HFF-Myc (cell line): ENCODE results near the gene TUBGCP2.

Experiments
- DNase-seq: peaks from one replicate; pipeline ENCODE4 v3.0.0-alpha.2; 2011; ENCODE audit warnings: low read depth; ENCODE audit errors: extremely low read depth
- H3K4me3 ChIP-seq: replicated peaks from 2 replicates; pipeline ENCODE4 v1.5.1; 2011; ENCODE audit warnings: low read depth, mild to moderate bottlenecking, control low read depth, low read length
- TF ChIP-seq, protein P1 (sequence below): IDR thresholded peaks from 2 replicates; pipeline ENCODE4 v1.5.1; 2012; ENCODE audit warnings: mild to moderate bottlenecking, low read depth, low read length, control low read depth; ENCODE audit errors: missing control alignments

Gene TUBGCP2, protein sequence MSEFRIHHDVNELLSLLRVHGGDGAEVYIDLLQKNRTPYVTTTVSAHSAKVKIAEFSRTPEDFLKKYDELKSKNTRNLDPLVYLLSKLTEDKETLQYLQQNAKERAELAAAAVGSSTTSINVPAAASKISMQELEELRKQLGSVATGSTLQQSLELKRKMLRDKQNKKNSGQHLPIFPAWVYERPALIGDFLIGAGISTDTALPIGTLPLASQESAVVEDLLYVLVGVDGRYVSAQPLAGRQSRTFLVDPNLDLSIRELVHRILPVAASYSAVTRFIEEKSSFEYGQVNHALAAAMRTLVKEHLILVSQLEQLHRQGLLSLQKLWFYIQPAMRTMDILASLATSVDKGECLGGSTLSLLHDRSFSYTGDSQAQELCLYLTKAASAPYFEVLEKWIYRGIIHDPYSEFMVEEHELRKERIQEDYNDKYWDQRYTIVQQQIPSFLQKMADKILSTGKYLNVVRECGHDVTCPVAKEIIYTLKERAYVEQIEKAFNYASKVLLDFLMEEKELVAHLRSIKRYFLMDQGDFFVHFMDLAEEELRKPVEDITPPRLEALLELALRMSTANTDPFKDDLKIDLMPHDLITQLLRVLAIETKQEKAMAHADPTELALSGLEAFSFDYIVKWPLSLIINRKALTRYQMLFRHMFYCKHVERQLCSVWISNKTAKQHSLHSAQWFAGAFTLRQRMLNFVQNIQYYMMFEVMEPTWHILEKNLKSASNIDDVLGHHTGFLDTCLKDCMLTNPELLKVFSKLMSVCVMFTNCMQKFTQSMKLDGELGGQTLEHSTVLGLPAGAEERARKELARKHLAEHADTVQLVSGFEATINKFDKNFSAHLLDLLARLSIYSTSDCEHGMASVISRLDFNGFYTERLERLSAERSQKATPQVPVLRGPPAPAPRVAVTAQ

DNA sequence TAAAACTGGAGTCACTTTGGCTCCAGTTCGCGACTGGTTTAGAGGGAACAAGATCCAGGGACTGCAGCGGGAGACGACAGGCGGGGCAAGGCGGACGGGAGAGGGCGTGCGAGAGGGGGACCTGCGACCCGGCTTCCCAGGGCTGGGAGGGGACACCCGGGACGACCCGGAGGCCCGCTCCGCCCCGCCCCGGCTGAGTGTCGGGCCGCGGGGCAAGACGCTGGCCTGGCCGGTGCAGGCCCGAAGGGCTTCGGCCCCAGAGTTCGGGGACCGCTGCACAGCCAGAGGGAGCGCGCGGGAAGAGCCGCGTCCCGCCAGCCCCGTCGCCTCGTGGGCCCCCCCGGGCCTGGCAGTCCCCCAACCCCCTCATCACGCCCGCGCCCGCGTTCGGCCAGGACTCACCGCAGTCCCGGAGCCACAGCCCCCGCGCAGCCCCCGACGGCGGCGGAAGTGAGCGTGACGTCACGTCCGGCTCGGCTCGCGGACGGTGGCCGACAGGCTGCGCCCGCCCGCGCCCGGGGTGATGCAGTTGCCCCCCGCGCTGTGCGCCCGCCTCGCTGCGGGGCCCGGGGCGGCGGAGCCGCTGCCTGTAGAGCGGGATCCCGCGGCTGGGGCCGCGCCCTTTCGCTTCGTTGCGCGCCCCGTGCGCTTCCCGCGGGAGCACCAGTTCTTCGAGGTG, at the start of gene TUBGCP2, which contains the start of gene ZNF511:
Gene TUBGCP2, minus strand, starts transcription at position 452 of the 679 bp plus-strand sequence. CDS start 5,931 bp downstream, outside the sequence.
Gene ZNF511, plus strand, starts transcription at position 494 of the 679 bp plus-strand sequence. Its CDS starts 30 bp downstream, at position 524.
- peak within 1 kb of the TSS; percentile 94 for H3K4me3 ChIP-seq
- no peak for DNase-seq
- TF ChIP-seq, protein P1, sequence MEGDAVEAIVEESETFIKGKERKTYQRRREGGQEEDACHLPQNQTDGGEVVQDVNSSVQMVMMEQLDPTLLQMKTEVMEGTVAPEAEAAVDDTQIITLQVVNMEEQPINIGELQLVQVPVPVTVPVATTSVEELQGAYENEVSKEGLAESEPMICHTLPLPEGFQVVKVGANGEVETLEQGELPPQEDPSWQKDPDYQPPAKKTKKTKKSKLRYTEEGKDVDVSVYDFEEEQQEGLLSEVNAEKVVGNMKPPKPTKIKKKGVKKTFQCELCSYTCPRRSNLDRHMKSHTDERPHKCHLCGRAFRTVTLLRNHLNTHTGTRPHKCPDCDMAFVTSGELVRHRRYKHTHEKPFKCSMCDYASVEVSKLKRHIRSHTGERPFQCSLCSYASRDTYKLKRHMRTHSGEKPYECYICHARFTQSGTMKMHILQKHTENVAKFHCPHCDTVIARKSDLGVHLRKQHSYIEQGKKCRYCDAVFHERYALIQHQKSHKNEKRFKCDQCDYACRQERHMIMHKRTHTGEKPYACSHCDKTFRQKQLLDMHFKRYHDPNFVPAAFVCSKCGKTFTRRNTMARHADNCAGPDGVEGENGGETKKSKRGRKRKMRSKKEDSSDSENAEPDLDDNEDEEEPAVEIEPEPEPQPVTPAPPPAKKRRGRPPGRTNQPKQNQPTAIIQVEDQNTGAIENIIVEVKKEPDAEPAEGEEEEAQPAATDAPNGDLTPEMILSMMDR = peak; percentile 8

DNA sequence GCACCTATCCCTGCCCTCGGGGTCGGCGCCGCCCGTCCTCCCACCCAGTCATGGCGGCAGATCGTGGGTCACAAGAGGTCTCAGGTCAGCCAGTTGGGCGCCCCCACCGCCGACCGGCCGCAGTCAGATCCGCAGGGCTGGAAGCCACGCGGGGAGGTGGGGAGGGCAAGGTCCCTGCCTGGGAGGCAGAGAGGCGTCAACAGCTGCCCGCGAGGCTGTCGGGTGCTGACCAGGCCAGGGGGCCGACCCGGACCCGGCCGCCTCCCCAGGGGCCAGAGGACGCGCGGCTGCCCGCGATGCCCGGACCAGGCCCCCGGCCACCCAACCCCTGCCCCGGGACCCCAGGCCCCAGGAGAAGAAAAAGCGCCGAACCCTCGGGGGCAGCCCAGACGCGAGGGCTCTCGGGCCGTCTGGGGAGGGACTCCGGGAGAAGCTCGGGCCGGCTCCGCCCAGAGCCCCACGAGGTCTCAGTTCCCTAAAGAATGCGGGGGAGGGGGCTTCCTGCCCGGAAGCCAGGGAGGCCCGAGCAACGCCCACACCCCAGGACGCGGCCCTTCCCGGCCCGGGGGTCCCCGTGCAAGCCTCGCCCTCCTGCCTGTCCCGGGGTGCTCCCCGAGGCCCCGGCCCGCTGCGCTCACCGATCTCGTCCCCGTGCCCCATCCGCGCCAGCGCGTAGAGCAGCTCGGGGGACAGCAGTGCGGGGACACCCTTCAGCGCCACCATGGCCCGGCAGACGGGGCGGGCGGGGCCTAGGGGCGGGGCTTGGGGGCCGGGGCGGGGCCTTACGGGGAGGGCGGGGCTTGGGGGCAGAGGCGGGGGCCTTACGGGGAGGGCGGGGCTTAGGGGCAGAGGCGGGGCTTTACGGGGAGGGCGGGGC, 48.9 kb upstream of the TUBGCP2 start, which contains the start of gene FUOM:
Gene FUOM, minus strand, starts transcription at position 735 of the 877 bp plus-strand sequence. Its CDS starts 12 bp downstream, at position 723.
- TF ChIP-seq, protein P1 = no peak
- no peak for DNase-seq
- H3K4me3 ChIP-seq = peak within 1 kb of the TSS; percentile 59

DNA sequence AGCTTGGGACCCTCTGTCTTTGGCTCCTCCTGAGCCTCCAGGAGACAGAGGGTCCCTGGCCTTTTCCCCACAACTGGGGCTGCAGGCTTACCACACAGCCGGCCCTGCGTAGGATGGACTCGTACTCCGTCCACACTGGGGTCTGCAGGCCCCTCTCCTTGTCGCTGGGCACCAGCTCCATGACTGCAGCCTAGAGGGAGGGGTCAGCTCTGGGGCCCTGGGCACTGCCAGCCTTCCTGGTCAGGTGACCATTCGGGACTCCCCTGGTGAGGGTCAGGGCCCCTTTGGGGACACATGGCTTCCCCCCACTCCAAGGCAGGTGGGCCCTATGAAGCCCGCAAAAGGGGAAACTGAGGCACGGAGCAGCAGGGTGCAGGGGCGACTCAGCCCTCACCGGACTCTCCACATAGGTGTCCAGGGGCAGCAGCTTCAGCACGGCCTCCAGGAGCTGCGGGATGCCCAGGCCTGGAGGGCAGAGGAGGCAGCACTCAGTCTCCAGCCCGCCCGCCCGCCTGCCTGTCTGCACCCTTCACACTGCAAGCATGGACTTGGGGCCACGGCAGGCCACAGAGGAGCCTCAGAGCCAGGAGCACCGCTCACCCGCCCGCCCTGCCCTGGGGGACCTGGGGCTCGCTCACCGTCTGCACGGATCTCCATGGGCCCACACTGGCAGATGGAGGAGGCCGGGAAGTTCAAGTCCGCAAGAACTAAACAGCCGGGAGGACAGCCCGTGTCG, 48.0 kb upstream of the TUBGCP2 start:
- peak overlapping the region; percentile 59 for H3K4me3 ChIP-seq
- TF ChIP-seq, protein P1 = no peak
- no peak for DNase-seq

DNA sequence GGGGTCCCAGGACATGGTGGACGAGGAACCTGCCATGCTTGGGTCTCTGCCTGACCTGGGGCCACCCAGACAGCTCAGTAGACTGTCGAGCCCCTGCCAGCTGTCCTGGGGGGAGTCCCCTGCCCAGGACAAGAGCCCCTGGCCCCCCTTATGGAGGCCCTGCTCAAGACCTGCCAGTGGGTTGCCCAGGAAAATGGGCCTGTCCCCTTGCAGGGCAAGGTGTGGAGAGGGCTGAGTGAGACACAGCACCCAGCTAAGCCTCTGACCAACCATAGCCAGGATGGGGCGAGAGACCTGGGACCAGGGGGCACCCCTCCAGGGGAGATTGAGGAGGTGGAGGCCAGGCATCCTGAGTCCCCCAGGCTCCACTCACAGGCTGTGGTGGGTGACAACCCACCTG, 47.3 kb upstream of the TUBGCP2 start:
- no peak for DNase-seq
- TF ChIP-seq, protein P1 = no peak
- H3K4me3 ChIP-seq = no peak overlapping the region

DNA sequence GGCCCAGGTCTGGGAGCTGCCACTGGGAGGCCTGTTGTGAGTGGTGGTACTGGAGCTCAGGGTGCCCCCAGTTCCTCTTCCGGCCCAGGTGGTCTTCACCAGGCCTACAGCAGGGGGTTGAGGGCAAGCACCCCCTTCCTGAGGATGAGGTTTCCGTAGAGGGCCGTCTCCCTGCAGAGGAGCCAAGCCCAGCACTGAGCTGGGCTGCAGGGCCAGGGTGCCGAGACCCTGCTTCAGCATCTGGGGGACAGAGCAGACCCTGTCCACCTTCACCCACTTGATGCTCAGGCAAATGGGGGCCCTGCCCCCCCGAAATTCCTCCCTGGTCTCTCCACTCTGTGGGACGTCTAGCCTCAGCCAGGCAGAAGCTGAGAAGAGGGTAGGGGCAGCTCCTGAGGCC, 46.6 kb upstream of the TUBGCP2 start:
- DNase-seq = no peak
- no peak overlapping the region for H3K4me3 ChIP-seq
- TF ChIP-seq, protein P1 = no peak
